ENCODE data around the gene TRAPPC6A.

Gene TRAPPC6A

DNA sequence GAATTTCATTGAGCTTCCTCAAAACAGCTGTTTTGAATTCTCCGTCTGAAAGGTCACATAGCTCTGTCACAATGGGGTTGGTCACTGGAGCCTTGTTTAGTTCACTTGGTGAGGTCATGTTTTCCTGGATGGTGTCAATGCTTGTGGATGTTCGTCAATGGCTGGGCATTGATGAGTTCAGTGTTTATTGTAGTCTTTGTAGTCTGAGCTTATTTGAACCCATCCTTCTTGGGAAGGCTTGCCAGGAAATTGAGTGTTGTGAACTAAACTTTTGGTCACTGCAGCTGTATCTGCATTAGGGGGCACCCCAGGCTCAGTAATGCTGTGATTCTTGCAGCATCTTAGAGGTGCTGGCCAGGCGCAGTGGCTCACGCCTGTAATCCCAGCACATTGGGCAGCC is 22.5 kb upstream of the TRAPPC6A start:
- Mint-ChIP-seq H3K4me1 (no peaks in the 10 kb centered on the region), H3K27ac (no peak overlapping the region), H3K4me3 (no peak overlapping the region), H3K36me3 (no peaks in the 10 kb centered on the region), H3K9me3 (no peaks in the 10 kb centered on the region)
- DNase-seq (ENCODE audit: low spot score in 2 of 2) (no peak), ATAC-seq (no peak)

DNA sequence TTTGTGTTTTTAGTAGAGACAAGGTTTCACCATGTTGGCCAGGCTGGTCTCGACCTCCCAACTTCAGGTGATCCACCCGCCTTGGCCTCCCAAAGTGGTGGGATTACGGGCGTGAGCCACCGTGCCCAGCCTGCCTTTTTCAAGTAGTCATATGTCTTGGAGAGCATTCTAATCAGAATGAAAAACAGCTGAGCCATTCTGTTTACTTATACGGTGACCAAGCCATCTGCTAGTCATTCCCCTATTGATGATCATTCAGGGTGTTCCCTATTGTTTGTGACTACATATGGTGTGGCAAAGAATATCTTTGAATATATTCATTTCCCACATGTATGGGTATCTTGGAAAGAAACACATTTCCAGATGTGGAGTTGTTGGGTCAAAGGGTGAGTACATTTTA is 17.7 kb upstream of the TRAPPC6A start:
- Mint-ChIP-seq H3K9me3 (no peaks in the 10 kb centered on the region), H3K4me3 (no peak overlapping the region), H3K27ac (no peak overlapping the region), H3K4me1 (no peaks in the 10 kb centered on the region), H3K36me3 (no peaks in the 10 kb centered on the region)
- DNase-seq (ENCODE audit: low spot score in 2 of 2), result no peak
- no peak for ATAC-seq

DNA sequence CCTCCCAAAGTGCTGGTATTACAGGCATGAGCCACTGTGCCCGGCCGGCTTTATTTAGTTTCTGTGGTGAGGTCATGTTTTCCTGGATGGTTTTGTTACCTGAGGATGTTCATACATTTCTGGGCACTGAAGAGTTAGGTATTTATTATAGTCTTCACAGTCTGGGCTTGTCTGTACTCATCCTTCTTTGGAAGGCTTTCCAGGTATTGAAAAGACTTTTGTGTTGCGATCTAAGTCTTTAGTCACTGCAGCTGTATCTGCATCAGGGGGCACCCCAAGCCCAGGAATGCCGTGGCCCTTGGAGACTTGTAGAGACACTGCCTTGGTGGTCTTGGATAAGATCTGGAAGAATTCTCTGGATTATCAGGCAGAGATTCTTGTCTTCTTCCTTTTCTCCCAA is 13.3 kb upstream of the TRAPPC6A start:
- H3K4me3 Mint-ChIP-seq, result no peak overlapping the region
- ATAC-seq (no peak), DNase-seq (ENCODE audit: low spot score in 2 of 2) (no peak)
- no peak overlapping the region for H3K27ac Mint-ChIP-seq
- H3K36me3 Mint-ChIP-seq, result no peaks in the 10 kb centered on the region
- no peaks in the 10 kb centered on the region for H3K9me3 Mint-ChIP-seq
- H3K4me1 Mint-ChIP-seq, result no peaks in the 10 kb centered on the region

DNA sequence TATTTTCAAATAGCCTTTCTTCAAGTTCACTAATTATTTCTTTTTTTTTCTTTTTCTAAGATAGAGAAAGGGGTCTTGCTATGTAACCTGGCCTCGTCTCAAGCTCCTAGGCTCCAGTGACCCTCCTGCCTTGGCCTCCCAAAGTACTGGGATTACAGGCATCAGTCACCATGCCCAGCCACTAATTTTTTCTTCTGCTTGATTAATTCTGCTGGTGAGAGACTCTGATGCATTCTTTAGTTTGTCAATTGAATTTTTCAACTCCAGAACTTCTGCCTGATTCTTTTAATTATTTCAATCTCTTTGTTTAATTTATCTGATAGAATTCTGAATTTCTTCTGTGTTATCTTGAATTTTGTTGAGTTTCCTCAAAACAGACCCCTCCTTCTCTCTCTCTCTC is 11.9 kb upstream of the TRAPPC6A start:
- ATAC-seq (no peak), DNase-seq (ENCODE audit: low spot score in 2 of 2) (no peak)
- H3K4me1 Mint-ChIP-seq, result no peaks in the 10 kb centered on the region
- no peaks in the 10 kb centered on the region for H3K9me3 Mint-ChIP-seq
- H3K27ac Mint-ChIP-seq, result no peak overlapping the region
- no peak overlapping the region for H3K4me3 Mint-ChIP-seq
- H3K36me3 Mint-ChIP-seq, result no peaks in the 10 kb centered on the region

DNA sequence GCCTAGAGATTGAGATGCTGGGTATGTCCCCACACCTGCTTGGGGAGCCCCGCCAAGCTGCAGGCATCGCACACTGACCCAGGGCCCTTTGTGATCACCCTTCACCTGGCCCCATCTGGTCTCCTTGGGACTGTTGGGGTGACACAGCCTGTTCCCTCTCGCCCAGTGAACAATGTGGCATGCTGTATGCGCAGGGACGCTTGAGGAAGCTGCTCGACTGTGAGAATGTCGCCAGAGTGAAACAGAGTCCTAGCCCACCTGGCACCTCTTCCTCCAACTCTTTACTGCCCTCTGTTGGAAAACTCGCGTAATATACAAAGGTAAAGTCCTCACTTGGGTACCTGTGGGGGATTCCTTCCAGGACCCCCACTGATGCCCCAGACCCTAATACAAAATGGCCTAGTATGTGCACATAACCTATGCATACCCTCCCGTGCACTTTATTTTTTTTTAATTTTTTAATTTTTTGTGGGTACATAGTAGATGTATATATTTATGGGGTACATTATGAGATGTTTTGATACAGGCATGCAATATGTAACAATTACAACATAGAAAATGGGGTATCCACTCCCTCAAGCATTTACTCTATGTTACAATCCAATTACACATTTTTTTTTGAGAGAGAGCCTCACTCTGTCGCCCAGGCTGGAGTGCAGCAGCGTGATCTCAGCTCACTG is 9.5 kb upstream of the TRAPPC6A start:
- ATAC-seq, result peak; percentile 70
- no peak overlapping the region for H3K27ac Mint-ChIP-seq
- H3K9me3 Mint-ChIP-seq, result no peaks in the 10 kb centered on the region
- H3K4me1 Mint-ChIP-seq, result peaks cover 5% of the 10 kb centered on the region
- no peaks in the 10 kb centered on the region for H3K36me3 Mint-ChIP-seq
- peak in 1 of 2 donors; percentile 60 for DNase-seq (ENCODE audit: low spot score in 2 of 2)
- no peak overlapping the region for H3K4me3 Mint-ChIP-seq

DNA sequence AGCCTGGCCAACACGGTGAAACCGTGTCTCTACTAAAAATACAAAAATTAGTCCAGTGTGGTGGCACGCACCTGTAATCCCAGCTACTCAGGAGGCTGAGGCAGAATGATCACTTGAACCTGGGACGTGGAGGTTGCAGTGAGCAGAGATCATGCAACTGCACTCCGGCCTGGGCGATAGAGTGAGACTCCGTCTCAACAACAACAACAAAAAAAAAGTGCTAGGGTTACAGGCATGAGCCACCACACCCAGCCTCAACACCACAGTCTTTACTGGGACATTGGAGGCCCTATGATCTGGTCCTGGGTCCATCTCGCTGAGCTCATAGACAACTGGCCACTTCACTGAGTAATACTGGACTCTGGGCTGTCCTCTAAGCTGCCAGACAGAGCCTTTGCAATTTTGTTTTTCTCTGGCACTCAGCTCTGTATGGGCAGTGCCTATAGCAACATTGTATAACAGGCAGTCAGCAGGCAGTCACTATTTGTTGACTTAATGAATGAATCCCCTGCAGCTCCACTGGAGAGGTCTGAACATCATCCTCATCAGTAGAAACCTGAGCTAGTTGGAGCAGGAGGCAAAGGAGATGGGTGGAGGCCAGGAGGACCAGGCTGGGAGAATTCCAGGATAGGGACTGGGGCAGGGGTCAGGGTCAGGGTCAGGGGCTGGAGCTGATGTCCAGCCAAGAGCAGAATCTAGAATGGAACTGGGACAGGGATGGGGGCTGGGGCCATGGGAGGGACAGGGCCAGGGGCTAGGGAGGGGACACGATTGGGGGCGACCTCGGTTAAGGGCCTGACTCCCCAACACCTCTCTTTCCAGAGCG is 8.7 kb upstream of the TRAPPC6A start:
- no peaks in the 10 kb centered on the region for H3K9me3 Mint-ChIP-seq
- H3K4me1 Mint-ChIP-seq, result peaks cover 7% of the 10 kb centered on the region
- ATAC-seq (peak; percentile 16), DNase-seq (ENCODE audit: low spot score in 2 of 2) (no peak)
- no peak overlapping the region for H3K4me3 Mint-ChIP-seq
- no peak overlapping the region for H3K27ac Mint-ChIP-seq
- H3K36me3 Mint-ChIP-seq, result peaks cover under 1% of the 10 kb centered on the region

DNA sequence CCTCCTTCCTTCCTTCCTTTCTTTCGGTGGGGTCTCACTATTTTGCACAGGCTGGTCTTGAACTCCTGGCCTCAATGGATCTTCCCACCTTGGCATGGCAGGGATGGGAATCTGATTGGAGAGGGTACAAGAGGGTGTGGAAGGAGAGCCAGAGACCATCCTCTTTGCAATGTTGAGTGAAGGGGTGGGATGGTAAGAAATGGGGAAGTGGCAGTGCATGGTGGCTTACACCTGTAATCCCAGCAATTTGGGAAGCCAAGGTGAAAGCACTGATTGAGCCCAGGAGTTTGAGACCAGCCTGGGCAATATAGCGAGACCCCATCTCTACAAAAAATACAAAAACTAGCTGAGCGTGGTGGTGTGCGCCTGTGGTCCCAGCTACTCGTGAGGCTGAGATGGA is 6.1 kb upstream of the TRAPPC6A start:
- no peak for ATAC-seq
- Mint-ChIP-seq H3K9me3 (no peaks in the 10 kb centered on the region), H3K4me3 (no peak overlapping the region), H3K4me1 (peaks cover 23% of the 10 kb centered on the region), H3K27ac (peak overlapping the region; percentile 50), H3K36me3 (peaks cover 9% of the 10 kb centered on the region)
- DNase-seq (ENCODE audit: low spot score in 2 of 2), result no peak

DNA sequence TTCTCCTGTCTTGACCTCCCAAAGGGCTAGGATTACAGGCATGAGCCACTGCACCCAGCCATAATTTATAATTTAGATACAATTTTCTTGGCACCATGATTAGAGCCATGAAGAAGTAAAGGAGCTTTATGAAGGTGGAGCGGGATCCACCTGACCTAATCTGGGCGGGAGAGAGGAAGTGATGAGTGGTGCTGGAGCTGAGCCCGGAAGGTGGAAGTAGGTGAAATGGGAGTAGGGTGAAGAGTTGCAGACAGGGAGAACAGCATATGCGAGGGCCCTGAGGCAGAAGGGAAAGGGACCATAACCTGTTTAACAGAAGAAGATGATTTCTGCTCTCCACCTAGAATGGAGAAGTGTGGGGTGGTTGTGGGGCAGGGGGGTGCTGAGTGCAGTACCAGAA is 4.7 kb upstream of the TRAPPC6A start:
- Mint-ChIP-seq H3K4me3 (no peak overlapping the region), H3K9me3 (no peaks in the 10 kb centered on the region), H3K36me3 (peaks cover 18% of the 10 kb centered on the region), H3K4me1 (peaks cover 23% of the 10 kb centered on the region), H3K27ac (no peak overlapping the region)
- ATAC-seq (no peak), DNase-seq (ENCODE audit: low spot score in 2 of 2) (no peak)

DNA sequence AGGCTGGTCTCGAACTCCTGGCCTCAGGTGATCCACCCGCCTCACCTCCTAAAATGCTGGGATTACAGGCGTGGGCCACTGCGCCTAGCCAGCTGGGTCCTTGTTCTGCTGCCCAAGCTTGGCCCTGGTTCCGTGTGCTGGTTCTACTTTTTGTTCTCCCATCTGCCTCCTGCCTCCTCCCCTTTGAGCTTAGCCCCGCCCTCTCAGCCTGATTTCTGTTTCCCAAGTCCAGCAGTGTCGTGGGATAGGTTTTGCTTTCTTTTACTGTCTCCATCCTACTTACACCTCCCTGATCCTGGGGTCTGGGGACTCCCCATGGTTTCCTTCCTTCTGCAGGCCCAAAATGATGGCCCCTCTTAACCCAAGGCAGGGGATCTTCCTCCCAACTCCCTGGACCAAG is 2.9 kb upstream of the TRAPPC6A start:
- peak overlapping the region; percentile 48 for H3K27ac Mint-ChIP-seq
- no peak for DNase-seq (ENCODE audit: low spot score in 2 of 2)
- no peak for ATAC-seq

DNA sequence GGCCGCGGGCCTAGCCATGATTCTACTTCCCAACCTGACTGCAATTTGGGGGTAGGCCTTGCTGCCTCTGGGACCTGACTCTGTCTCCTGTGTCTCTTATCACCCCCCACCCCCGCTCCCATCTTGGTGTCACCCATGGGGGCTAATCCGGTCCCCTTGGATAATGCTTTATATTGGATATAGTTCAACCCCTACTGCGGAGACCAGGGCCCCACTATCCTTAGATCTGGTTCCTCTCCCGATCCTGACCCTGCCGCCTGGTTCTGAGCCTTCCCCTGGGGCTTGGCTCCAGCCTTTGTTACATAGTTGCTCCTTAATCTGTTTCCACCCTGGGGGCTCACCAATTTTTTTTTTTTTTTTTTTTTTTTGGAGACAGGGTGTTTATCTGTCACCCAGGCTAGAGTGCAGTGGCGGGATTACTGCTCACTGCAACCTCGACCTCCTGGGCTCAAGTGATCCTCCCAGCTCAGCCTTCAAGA is 1.9 kb upstream of the TRAPPC6A start:
- H3K27ac Mint-ChIP-seq, result peak overlapping the region; percentile 48
- DNase-seq (ENCODE audit: low spot score in 2 of 2), result no peak
- no peak for ATAC-seq
- H3K4me3 Mint-ChIP-seq, result peak overlapping the region; percentile 84
- no peaks in the 10 kb centered on the region for H3K9me3 Mint-ChIP-seq
- peaks cover 18% of the 10 kb centered on the region for H3K36me3 Mint-ChIP-seq
- H3K4me1 Mint-ChIP-seq, result peaks cover 28% of the 10 kb centered on the region

More for the DNA sequence above, 2.9 kb upstream of the TRAPPC6A start:
- H3K4me3 Mint-ChIP-seq, result peak overlapping the region; percentile 84
- peaks cover 18% of the 10 kb centered on the region for H3K36me3 Mint-ChIP-seq
- no peaks in the 10 kb centered on the region for H3K9me3 Mint-ChIP-seq
- H3K4me1 Mint-ChIP-seq, result peaks cover 23% of the 10 kb centered on the region

DNA sequence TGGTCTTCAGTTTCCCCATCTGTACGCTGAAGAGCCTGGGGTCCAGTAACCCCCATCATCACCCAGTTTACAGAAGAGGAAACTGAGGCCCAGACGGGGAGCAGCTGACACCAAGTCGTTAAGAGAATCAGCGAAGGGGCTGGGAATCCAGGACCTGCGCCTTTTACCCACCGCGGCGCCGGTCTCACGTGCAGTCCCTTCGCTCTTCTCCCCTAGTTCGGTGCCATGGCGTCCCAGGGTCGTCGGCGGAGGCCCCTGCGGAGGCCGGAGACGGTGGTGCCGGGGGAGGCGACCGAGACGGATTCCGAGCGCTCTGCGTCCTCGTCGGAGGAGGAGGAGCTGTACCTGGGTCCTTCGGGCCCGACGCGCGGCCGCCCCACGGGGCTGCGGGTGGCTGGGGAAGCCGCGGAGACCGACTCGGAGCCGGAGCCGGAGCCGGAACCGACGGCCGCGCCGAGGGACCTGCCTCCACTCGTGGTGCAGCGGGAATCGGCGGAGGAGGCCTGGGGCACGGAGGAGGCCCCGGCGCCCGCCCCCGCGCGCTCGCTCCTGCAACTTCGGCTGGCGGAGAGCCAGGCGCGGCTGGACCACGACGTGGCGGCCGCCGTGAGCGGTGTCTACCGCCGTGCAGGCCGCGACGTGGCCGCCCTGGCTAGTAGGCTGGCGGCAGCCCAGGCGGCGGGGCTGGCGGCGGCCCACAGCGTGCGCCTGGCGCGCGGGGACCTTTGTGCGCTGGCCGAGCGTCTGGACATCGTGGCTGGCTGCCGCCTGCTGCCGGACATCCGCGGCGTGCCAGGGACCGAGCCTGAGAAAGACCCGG is 1.2 kb upstream of the TRAPPC6A start:
- peak overlapping the region; percentile 95 for H3K27ac Mint-ChIP-seq
- ATAC-seq, result no peak
- peaks cover 18% of the 10 kb centered on the region for H3K36me3 Mint-ChIP-seq
- DNase-seq (ENCODE audit: low spot score in 2 of 2), result peak; percentile 36 to 76
- peaks cover 28% of the 10 kb centered on the region for H3K4me1 Mint-ChIP-seq
- H3K4me3 Mint-ChIP-seq, result peak overlapping the region; percentile 84
- H3K9me3 Mint-ChIP-seq, result no peaks in the 10 kb centered on the region

DNA sequence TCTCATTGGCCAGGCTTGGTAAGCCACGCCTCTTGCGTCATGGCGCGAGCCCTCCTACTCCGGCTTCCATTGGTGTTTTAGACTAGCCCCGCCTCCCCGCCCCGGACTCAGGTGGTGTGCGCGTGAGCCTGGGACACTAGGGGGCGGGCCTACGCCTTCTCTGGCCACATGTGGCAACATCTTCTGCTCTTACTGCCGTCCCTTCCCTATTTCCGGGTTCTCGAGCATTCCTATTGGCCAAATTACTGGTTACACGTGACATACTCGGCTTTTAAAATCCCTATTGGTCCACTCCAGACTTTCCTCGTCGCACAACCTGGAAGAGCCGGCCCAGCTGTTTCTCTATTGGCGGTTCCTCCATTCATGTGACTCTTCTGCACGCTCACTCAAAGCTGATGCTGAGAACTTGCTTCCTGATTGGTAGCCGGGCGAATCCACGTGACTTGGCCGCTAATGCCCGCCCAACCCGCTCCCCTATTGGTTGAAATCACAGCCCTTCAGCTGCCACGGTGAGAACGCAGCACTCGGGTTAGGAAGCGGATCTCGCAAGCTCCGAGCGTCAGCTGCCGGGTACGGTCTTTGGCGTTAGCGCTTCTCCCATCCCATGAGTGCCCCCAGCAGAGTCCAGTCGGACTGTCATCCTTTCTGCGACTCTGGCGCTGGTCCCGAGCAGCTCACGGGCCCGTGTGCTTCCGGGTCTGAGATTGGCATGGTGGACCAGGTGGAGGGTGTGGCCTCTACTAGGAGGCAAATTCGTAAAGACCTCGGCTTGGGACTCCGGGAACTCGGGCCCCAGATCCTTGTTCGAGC is 430 bp upstream of the TRAPPC6A start, which contains the start of gene BLOC1S3:
TSS of gene BLOC1S3 (plus strand) at position 523 of the 810 bp plus-strand sequence. CDS start 513 bp downstream, outside the sequence.
- DNase-seq (ENCODE audit: low spot score in 2 of 2) (peak; percentile 94 to 99), ATAC-seq (peak; percentile 90)
- Mint-ChIP-seq H3K4me3 (peak within 1 kb of the TSS; percentile 84), H3K9me3 (no peaks in the 10 kb centered on the region), H3K36me3 (peaks cover 18% of the 10 kb centered on the region), H3K27ac (peak within 1 kb of the TSS; percentile 95), H3K4me1 (peaks cover 28% of the 10 kb centered on the region)

DNA sequence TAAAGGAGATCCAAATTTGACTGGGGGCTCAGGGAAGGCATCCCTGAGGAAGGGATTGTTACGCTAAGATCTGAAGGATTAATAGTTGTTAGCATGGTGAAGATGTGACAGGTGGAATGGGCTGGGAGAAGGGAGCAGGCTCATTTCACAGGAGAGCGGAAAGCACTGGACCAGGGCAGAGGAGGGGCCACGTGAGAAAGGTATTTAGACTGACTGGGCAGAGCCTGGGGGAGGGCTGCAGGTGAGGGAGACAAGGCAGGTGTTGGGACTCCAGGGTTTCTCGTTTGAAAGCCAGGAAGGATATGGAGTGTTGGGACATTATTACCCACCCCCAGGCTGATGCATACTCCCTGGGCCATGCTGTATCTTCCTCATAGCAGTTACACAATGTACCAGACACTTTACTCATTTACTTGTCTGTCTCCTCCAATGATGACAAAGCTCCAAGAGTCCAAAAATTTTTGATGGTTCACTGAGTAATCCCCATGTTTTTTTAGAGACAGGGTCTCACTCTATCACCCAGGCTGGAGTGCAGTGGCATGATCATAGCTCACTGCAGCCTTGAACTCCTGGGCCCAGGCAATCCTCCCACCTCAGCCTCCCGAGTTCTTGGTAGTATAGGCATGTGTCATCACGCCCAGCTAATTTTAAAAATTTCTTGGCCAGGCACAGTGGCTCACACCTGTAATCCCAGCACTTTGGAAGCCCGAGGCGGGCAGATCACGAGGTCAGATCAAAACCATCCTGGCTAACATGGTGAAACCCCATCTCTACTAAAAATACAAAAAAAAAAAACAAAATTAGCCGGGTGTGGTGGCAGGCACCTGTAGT is 2.3 kb downstream of the TRAPPC6A start:
- peaks cover 8% of the 10 kb centered on the region for H3K36me3 Mint-ChIP-seq
- peaks cover 33% of the 10 kb centered on the region for H3K4me1 Mint-ChIP-seq
- H3K9me3 Mint-ChIP-seq, result no peaks in the 10 kb centered on the region
- H3K4me3 Mint-ChIP-seq, result no peak overlapping the region
- DNase-seq (ENCODE audit: low spot score in 2 of 2) (no peak), ATAC-seq (no peak)
- H3K27ac Mint-ChIP-seq, result no peak overlapping the region

DNA sequence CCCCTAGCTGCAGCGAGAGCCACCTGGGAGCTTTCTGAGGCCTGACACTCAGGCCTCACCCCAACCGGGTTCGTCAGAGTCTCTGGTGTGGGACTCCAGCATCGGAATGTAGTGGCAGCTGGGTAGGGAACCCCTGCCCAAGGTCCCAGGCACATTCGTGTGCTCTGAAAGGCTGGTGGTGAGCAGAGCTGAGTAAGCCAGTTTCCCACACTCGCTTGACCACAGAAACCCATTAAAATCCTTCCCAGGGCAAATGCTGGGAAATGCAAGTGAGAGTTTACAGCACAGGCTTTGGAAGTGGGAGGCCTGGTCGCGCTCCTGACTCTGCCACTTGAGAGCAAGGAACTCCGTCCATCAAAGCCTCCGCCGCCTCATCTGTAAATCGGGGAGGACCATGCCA is 4.2 kb downstream of the TRAPPC6A start:
- no peak overlapping the region for H3K4me3 Mint-ChIP-seq
- DNase-seq (ENCODE audit: low spot score in 2 of 2) (no peak), ATAC-seq (no peak)
- no peaks in the 10 kb centered on the region for H3K9me3 Mint-ChIP-seq
- H3K4me1 Mint-ChIP-seq, result peaks cover 42% of the 10 kb centered on the region
- peak overlapping the region; percentile 96 for H3K27ac Mint-ChIP-seq
- H3K36me3 Mint-ChIP-seq, result peaks cover 8% of the 10 kb centered on the region

Data from stimulated activated effector memory CD8-positive, alpha-beta T cell treated with anti-CD3 and anti-CD28 coated beads, Interleukin-12 subunit alpha, Interleukin-12 subunit beta, amount 100 ng/mL, for 72 hours (primary cell).